Mesendoderm (in vitro differentiated cells): ENCODE measurements around the gene PLEKHA5.

ENCODE experiments used
- DNase-seq: peaks from one replicate; pipeline ENCODE4 v3.0.0; 2013
- H2AK5ac ChIP-seq: 2 replicates; pipeline ENCODE4 v1.6.1; 2013; ENCODE audit warnings: low read length, inconsistent platforms
- H2BK120ac ChIP-seq: 2 replicates; pipeline ENCODE4 v1.6.1; 2013; ENCODE audit warnings: low read depth, mild to moderate bottlenecking, low read length, moderate library complexity, mixed read lengths
- H2BK15ac ChIP-seq: replicated peaks from 2 replicates; pipeline ENCODE4 v1.6.1; 2013; ENCODE audit warnings: low read depth, mild to moderate bottlenecking, moderate library complexity
- H2BK5ac ChIP-seq: 2 replicates; pipeline ENCODE4 v1.6.1; 2013; ENCODE audit warnings: low read length, inconsistent platforms
- H3K18ac ChIP-seq: 2 replicates; pipeline ENCODE4 v1.6.1; 2013; ENCODE audit warnings: mild to moderate bottlenecking, low read length, mixed read lengths
- H3K23ac ChIP-seq: one replicate; pipeline ENCODE4 v1.6.1; 2013; ENCODE audit warnings: low read length
- H3K27ac ChIP-seq: 2 replicates; pipeline ENCODE4 v1.5.1; 2013; ENCODE audit warnings: low read depth, mild to moderate bottlenecking, inconsistent platforms, low read length, moderate library complexity
- H3K27me3 ChIP-seq: 2 replicates; pipeline ENCODE4 v1.6.1; 2013; ENCODE audit warnings: low read length, control low read depth, mild to moderate bottlenecking, inconsistent platforms; ENCODE audit not compliant: insufficient read depth, poor library complexity
- H3K36me3 ChIP-seq: 2 replicates; pipeline ENCODE4 v1.6.1; 2013; ENCODE audit warnings: low read length, inconsistent platforms; ENCODE audit not compliant: control insufficient read depth, insufficient read depth
- H3K4ac ChIP-seq: one replicate; pipeline ENCODE4 v1.6.1; 2013; ENCODE audit warnings: low read depth, mild to moderate bottlenecking, low read length, moderate library complexity
- H3K4me1 ChIP-seq: 2 replicates; pipeline ENCODE4 v1.6.1; 2013; ENCODE audit warnings: low read depth, low read length, inconsistent platforms; ENCODE audit not compliant: control insufficient read depth
- H3K4me2 ChIP-seq: 2 replicates; pipeline ENCODE4 v1.6.1; 2013; ENCODE audit warnings: low read length
- H3K4me3 ChIP-seq: 2 replicates; pipeline ENCODE4 v1.5.1; 2013; ENCODE audit warnings: mild to moderate bottlenecking, low read length
- H3K56ac ChIP-seq: one replicate; pipeline ENCODE4 v1.6.1; 2013; ENCODE audit warnings: low read length
- H3K79me1 ChIP-seq: 2 replicates; pipeline ENCODE4 v1.6.1; 2013; ENCODE audit warnings: low read length, inconsistent platforms
- H3K79me2 ChIP-seq: 2 replicates; pipeline ENCODE4 v1.6.1; 2013; ENCODE audit warnings: mild to moderate bottlenecking, low read length; ENCODE audit not compliant: control insufficient read depth, insufficient read depth
- H3K9ac ChIP-seq: 2 replicates; pipeline ENCODE4 v1.6.1; 2013; ENCODE audit warnings: low read length, inconsistent platforms
- H4K5ac ChIP-seq: one replicate; pipeline ENCODE4 v1.6.1; 2013; ENCODE audit warnings: low read length
- H4K8ac ChIP-seq: one replicate; pipeline ENCODE4 v1.6.1; 2013; ENCODE audit warnings: low read depth, mild to moderate bottlenecking, control low read depth, low read length, moderate library complexity
- WGBS: extraction: QIAGEN DNeasy Blood & Tissue Kit; methylation state at CpG from one replicate; pipeline ENCODE4 v1.1.7; 2013; ENCODE audit warnings: low lambda C conversion rate, missing lambda C conversion rate; ENCODE audit not compliant: insufficient coverage; ENCODE audit errors: extremely low coverage; 5-methylcytosine and 5-hydroxymethylcytosine counted together

The PLEKHA5 gene

DNA sequence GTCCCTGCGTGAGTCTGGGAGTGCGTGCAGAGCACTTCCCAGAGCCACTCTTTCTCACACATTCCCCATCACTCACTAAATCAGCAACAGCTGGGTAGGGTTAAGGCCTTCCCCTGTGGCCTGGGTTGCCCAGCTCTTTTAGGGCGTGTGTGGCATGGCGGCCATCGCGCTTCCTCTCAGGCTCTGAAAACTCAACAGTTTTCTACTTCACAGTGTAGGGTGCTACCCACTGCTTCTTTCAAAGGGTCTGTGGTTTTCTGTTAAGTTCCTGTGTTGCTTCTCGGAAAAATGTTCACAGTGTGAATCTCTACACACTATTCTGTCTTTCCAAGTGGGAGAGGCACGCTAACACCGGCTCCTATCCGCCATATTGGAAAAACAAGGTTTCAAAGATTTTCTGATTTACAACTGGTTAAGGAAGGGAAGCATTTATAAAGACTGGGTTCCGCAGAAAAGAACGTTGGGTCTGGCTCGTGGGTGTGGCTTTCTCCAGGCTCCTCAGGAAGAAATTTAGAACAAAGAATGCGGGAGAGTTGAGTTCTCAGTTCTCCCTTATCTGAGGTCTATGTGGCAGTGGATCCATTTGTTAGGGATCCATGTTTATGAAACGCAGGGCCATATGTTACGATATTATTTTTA, 274.8 kb downstream of the PLEKHA5 start:
- Histone ChIP-seq H3K79me1 (no peaks in the 10 kb centered on the region), H4K5ac (no peak overlapping the region), H2BK15ac (no peak overlapping the region), H3K79me2 (no peaks in the 10 kb centered on the region), H3K18ac (no peak overlapping the region), H3K27me3 (no peaks in the 10 kb centered on the region), H3K4ac (no peak overlapping the region), H3K27ac (no peak overlapping the region), H4K8ac (no peak overlapping the region), H2AK5ac (no peak overlapping the region), H3K4me2 (no peak overlapping the region), H2BK120ac (no peak overlapping the region), H3K9ac (no peak overlapping the region), H3K56ac (no peak overlapping the region), H3K4me1 (no peaks in the 10 kb centered on the region), H3K36me3 (no peaks in the 10 kb centered on the region), H3K4me3 (no peak overlapping the region), H2BK5ac (no peak overlapping the region), H3K23ac (no peak overlapping the region)
- no peak for DNase-seq
- WGBS = no CpG with 5 or more reads among the region's 16 CpGs

DNA sequence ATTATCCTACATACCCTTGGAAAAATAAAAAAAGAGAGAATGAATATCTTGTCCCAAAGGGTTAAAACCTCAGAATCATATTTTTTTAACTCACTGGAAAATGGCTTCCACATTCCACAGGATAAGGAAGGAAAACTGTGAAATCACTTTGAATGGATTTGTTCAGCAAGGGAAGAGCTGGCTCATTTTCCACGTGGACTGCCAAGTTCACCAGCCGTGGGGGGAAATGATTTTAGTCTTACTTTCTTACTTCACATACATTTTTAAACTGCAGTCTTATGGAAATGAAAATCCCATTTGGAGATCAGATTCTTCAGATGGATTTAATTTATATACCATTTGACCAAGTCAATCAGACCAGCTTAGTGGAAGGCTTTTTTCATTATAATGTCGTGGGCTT, 279.8 kb downstream of the PLEKHA5 start:
- Histone ChIP-seq H3K9ac (no peak overlapping the region), H4K5ac (no peak overlapping the region), H3K4ac (no peak overlapping the region), H3K56ac (no peak overlapping the region), H3K79me1 (no peaks in the 10 kb centered on the region), H3K18ac (no peak overlapping the region), H3K27ac (no peak overlapping the region), H3K4me1 (peaks cover 3% of the 10 kb centered on the region), H2AK5ac (no peak overlapping the region), H2BK5ac (no peak overlapping the region), H3K4me2 (no peak overlapping the region), H2BK15ac (no peak overlapping the region), H3K36me3 (no peaks in the 10 kb centered on the region), H3K23ac (no peak overlapping the region), H3K79me2 (no peaks in the 10 kb centered on the region), H4K8ac (no peak overlapping the region), H3K4me3 (no peak overlapping the region), H2BK120ac (no peak overlapping the region), H3K27me3 (no peaks in the 10 kb centered on the region)
- WGBS = no CpG with 5 or more reads among the region's 3 CpGs
- peak; percentile 37 for DNase-seq

- peak overlapping the region; percentile 15 for H3K27ac ChIP-seq
- WGBS = no CpG with 5 or more reads among the region's 6 CpGs
These were observed 280.7 kb downstream of the PLEKHA5 start for GRCh38 chr12:19410211-19410610.

DNA sequence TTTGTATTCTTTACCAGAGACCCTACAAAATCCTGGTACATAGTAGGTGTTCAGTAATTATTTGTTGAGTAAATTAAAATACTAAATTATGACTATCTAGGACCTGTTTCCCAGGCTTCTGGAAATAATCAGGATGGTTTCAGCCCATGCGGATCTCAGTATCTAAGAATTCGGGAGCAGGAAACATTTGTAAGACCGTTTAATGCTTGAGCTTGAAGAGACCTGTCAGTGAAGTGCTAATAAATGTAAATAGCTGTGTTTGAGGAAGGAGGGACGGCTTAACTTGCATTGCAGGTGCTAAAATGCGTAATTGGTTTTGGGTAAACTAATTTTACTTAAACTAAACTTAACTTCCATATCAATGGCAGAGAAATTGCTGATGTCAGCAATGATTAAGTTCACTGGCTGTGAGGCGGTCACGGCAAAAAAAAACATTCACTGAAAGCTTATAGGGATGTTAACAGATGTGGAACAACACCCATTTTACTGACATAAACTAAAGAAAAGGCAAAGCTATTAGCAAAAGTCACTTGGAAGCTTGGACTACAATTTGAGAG, 281.2 kb downstream of the PLEKHA5 start:
- H3K79me2 ChIP-seq = no peaks in the 10 kb centered on the region
- peaks cover 3% of the 10 kb centered on the region for H3K4me1 ChIP-seq
- no peaks in the 10 kb centered on the region for H3K36me3 ChIP-seq
- H4K8ac ChIP-seq = no peak overlapping the region
- H4K5ac ChIP-seq = no peak overlapping the region
- H2BK15ac ChIP-seq = no peak overlapping the region
- no peak overlapping the region for H3K18ac ChIP-seq
- H2AK5ac ChIP-seq = no peak overlapping the region
- H3K79me1 ChIP-seq = no peaks in the 10 kb centered on the region
- DNase-seq = no peak
- no peak overlapping the region for H3K56ac ChIP-seq
- H3K27me3 ChIP-seq = no peaks in the 10 kb centered on the region
- H3K4me2 ChIP-seq = no peak overlapping the region
- WGBS = no CpG with 5 or more reads among the region's 7 CpGs
- H2BK5ac ChIP-seq = no peak overlapping the region
- H3K27ac ChIP-seq = peak overlapping the region; percentile 15
- H3K4me3 ChIP-seq = no peak overlapping the region
- H3K9ac ChIP-seq = no peak overlapping the region
- H3K23ac ChIP-seq = no peak overlapping the region
- H3K4ac ChIP-seq = no peak overlapping the region
- no peak overlapping the region for H2BK120ac ChIP-seq

More at GRCh38 chr12:19410211-19410610, 280.7 kb downstream of the PLEKHA5 start:
- Histone ChIP-seq H2BK5ac (no peak overlapping the region), H3K4ac (no peak overlapping the region), H3K4me3 (no peak overlapping the region), H3K79me1 (no peaks in the 10 kb centered on the region), H2BK120ac (peak overlapping the region; percentile 6), H3K27me3 (no peaks in the 10 kb centered on the region), H3K4me1 (peaks cover 3% of the 10 kb centered on the region), H3K4me2 (no peak overlapping the region), H4K8ac (no peak overlapping the region), H2AK5ac (no peak overlapping the region), H3K79me2 (no peaks in the 10 kb centered on the region), H3K18ac (peak overlapping the region; percentile 23), H3K23ac (no peak overlapping the region), H3K56ac (peak overlapping the region; percentile 9), H3K36me3 (no peaks in the 10 kb centered on the region), H2BK15ac (no peak overlapping the region), H3K9ac (no peak overlapping the region), H4K5ac (no peak overlapping the region)
- DNase-seq = peak; percentile 83

DNA sequence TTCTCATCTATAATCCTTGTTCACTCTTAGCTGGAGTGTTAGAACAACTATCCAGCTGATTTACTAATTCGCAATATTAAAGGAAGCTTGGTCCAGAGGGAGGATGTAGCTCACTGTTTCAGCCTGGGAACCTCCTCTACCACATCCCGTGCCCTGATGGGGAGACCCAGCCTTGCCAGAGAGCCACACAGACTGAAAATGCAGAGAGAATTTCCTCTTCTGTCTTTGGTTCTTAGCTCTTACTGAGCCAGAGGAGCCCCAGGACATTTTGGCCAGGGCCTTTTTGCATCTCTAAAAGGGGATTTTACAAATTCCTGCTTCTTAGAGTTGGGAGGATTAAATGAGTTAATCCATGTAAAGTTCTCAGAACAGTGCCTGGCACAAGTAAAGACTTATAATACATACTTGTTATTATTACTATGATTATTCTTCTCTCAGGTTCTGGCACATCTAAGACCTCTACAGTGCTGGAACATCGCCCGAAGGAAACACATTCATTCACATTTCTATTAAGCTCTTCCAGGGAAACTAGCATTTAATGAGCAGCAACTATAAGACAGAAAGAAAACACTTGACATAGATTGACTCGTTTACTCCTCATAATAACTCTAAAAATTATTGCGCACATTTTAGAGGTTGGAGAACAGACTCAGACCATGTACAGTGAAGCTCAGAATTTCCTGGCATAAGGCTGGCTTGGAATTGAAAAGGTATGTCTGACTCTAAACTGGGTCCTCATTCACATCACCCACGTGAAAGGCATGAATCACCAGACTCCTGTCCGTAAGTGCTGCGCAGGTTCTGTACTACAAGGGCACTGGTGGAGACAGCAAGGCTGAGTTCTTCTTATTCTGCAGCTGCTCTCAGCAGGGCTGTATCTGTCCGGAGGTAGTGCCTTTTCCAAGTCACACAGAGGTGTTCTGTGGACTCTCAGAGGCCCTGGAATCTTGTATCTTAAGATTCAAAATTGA, 282.0 kb downstream of the PLEKHA5 start:
- H3K4me2 ChIP-seq = no peak overlapping the region
- no peak overlapping the region for H2BK15ac ChIP-seq
- H3K9ac ChIP-seq = no peak overlapping the region
- no peak overlapping the region for H4K8ac ChIP-seq
- H3K23ac ChIP-seq = no peak overlapping the region
- H3K56ac ChIP-seq = no peak overlapping the region
- peak overlapping the region; percentile 25 for H3K18ac ChIP-seq
- H3K4me1 ChIP-seq = peaks cover 3% of the 10 kb centered on the region
- no peaks in the 10 kb centered on the region for H3K79me2 ChIP-seq
- no peak overlapping the region for H2AK5ac ChIP-seq
- peak overlapping the region; percentile 81 for H3K4ac ChIP-seq
- H3K27me3 ChIP-seq = no peaks in the 10 kb centered on the region
- H2BK120ac ChIP-seq = no peak overlapping the region
- no peaks in the 10 kb centered on the region for H3K36me3 ChIP-seq
- H3K27ac ChIP-seq = no peak overlapping the region
- no peaks in the 10 kb centered on the region for H3K79me1 ChIP-seq
- peak; percentile 60 for DNase-seq
- no peak overlapping the region for H4K5ac ChIP-seq
- no peak overlapping the region for H3K4me3 ChIP-seq
- H2BK5ac ChIP-seq = no peak overlapping the region
- WGBS = no CpG with 5 or more reads among the region's 10 CpGs
